Measurements from ENCODE around the gene GPR143. TPM values are rescaled to one million over a fixed set of nuclear protein-coding genes. Genes with fewer than 3 reads are reported as not detected.

GPR143 gene
- polyA plus RNA-seq, 1 donor (not counting 4 experiments of a cell fraction or from before 2014, with no cell fraction given), result 0.33 TPM

GRCh38 chrX:9739130-9739529 is 26.5 kb downstream of the GPR143 start:
- no peak for DNase-seq (ENCODE audit: low read depth, low spot score)
- H3K4me1 ChIP-seq (ENCODE audit: control insufficient read depth, extremely low read depth, insufficient read depth, low read length), result no peaks in the 10 kb centered on the region
- dilution Hi-C loops (cut with MboI; ENCODE audit: extremely low pct_ligation_motif_present, low sequenced_read_pairs), result no loop called here
- no peak overlapping the region for H3K27ac ChIP-seq (ENCODE audit: control insufficient read depth, insufficient read depth, low read length)
- no peaks in the 10 kb centered on the region for H3K27me3 ChIP-seq (ENCODE audit: control insufficient read depth, extremely low read depth, insufficient read depth, low read length)
- H3K9me3 ChIP-seq (ENCODE audit: control insufficient read depth, low read depth, low read length), result no peaks in the 10 kb centered on the region
- H2AFZ ChIP-seq (ENCODE audit: control insufficient read depth, low read length), result no peak overlapping the region
- no peaks in the 10 kb centered on the region for H3K36me3 ChIP-seq (ENCODE audit: control insufficient read depth in 2 of 2, extremely low read depth in 1 of 2, insufficient read depth in 2 of 2, low read length in 2 of 2)
- no peaks in the 10 kb centered on the region for H3K9me1 ChIP-seq (ENCODE audit: control insufficient read depth, extremely low read depth, insufficient read depth, low read length)
- no peaks in the 10 kb centered on the region for H4K20me1 ChIP-seq (ENCODE audit: control insufficient read depth, extremely low read depth, insufficient read depth, low read length)
- no peak for FAIRE-seq
- H3K4me2 ChIP-seq (ENCODE audit: control insufficient read depth, extremely low read depth, insufficient read depth, low read depth, low read length), result no peak overlapping the region
- H3K9ac ChIP-seq (ENCODE audit: control insufficient read depth, extremely low read depth, insufficient read depth, low read length), result no peak overlapping the region
- TF ChIP-seq, protein P1, sequence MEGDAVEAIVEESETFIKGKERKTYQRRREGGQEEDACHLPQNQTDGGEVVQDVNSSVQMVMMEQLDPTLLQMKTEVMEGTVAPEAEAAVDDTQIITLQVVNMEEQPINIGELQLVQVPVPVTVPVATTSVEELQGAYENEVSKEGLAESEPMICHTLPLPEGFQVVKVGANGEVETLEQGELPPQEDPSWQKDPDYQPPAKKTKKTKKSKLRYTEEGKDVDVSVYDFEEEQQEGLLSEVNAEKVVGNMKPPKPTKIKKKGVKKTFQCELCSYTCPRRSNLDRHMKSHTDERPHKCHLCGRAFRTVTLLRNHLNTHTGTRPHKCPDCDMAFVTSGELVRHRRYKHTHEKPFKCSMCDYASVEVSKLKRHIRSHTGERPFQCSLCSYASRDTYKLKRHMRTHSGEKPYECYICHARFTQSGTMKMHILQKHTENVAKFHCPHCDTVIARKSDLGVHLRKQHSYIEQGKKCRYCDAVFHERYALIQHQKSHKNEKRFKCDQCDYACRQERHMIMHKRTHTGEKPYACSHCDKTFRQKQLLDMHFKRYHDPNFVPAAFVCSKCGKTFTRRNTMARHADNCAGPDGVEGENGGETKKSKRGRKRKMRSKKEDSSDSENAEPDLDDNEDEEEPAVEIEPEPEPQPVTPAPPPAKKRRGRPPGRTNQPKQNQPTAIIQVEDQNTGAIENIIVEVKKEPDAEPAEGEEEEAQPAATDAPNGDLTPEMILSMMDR (optimal IDR thresholded peaks at IDR 0.05 in 1 of 3, IDR thresholded peaks at IDR 0.05 in 1 of 3, conservative IDR thresholded peaks at IDR 0.05 in 1 of 3; ENCODE audit: extremely low read depth in 1 of 3, insufficient read depth in 2 of 3, low read length in 3 of 3), result no peak
- no peak for TF ChIP-seq EZH2 (IDR thresholded peaks at IDR 0.05; ENCODE audit: low read length)
- H3K79me2 ChIP-seq (ENCODE audit: control insufficient read depth, insufficient read depth, low read length), result no peaks in the 10 kb centered on the region
- H3K4me3 ChIP-seq (ENCODE audit: control insufficient read depth in 2 of 3, extremely low read depth in 1 of 3, insufficient read depth in 2 of 3, low read depth in 1 of 3, low read length in 3 of 3), result no peak overlapping the region

DNA sequence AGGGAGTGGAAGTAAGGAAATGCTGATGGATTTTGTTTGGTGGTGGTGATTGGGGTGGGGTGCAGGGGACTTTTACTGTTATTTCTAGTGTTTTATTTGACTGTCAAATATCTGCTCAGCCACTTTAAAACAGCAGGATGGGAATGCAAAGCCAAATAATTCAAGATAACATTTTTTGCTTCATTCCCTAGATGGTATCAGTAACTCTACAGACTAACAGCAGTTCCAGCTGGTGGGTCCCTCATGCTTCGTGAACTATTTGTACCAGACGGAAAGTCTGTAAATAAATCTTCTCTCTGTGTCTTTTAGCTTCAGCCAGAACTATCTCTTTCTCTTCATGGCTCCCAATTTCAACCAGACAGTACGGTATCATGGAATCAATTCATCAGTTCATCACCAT is 27.5 kb downstream of the GPR143 start:
- H3K4me1 ChIP-seq (ENCODE audit: control insufficient read depth, extremely low read depth, insufficient read depth, low read length), result no peaks in the 10 kb centered on the region
- H3K9me3 ChIP-seq (ENCODE audit: control insufficient read depth, low read depth, low read length), result no peaks in the 10 kb centered on the region
- H3K79me2 ChIP-seq (ENCODE audit: control insufficient read depth, insufficient read depth, low read length), result no peaks in the 10 kb centered on the region
- H3K4me2 ChIP-seq (ENCODE audit: control insufficient read depth, extremely low read depth, insufficient read depth, low read depth, low read length), result no peak overlapping the region
- H3K9me1 ChIP-seq (ENCODE audit: control insufficient read depth, extremely low read depth, insufficient read depth, low read length), result no peaks in the 10 kb centered on the region
- no peak for DNase-seq (ENCODE audit: low read depth, low spot score)
- H3K27me3 ChIP-seq (ENCODE audit: control insufficient read depth, extremely low read depth, insufficient read depth, low read length), result no peaks in the 10 kb centered on the region
- no peak overlapping the region for H3K9ac ChIP-seq (ENCODE audit: control insufficient read depth, extremely low read depth, insufficient read depth, low read length)
- no peak overlapping the region for H3K4me3 ChIP-seq (ENCODE audit: control insufficient read depth in 2 of 3, extremely low read depth in 1 of 3, insufficient read depth in 2 of 3, low read depth in 1 of 3, low read length in 3 of 3)
- dilution Hi-C loops (cut with MboI; ENCODE audit: extremely low pct_ligation_motif_present, low sequenced_read_pairs), result no loop called here
- FAIRE-seq, result no peak
- no peaks in the 10 kb centered on the region for H4K20me1 ChIP-seq (ENCODE audit: control insufficient read depth, extremely low read depth, insufficient read depth, low read length)
- H2AFZ ChIP-seq (ENCODE audit: control insufficient read depth, low read length), result no peak overlapping the region
- H3K27ac ChIP-seq (ENCODE audit: control insufficient read depth, insufficient read depth, low read length), result no peak overlapping the region
- TF ChIP-seq, protein P1 (optimal IDR thresholded peaks at IDR 0.05 in 1 of 3, IDR thresholded peaks at IDR 0.05 in 1 of 3, conservative IDR thresholded peaks at IDR 0.05 in 1 of 3; ENCODE audit: extremely low read depth in 1 of 3, insufficient read depth in 2 of 3, low read length in 3 of 3), result no peak
- no peak for TF ChIP-seq EZH2 (IDR thresholded peaks at IDR 0.05; ENCODE audit: low read length)
- H3K36me3 ChIP-seq (ENCODE audit: control insufficient read depth in 2 of 2, extremely low read depth in 1 of 2, insufficient read depth in 2 of 2, low read length in 2 of 2), result no peaks in the 10 kb centered on the region
